H7 (cell line): ENCODE results near the gene ARHGAP25. TPM values are rescaled to one million over a fixed set of nuclear protein-coding genes. Genes with fewer than 3 reads are reported as not detected.
A peak's percentile ranks its signal among the peaks of the same experiment; 100 is the strongest.

Experiments used
- DNase-seq: peaks from one replicate; pipeline ENCODE4 v3.0.0; 2012
- H3K27me3 ChIP-seq: 2 replicates; pipeline ENCODE4 v1.6.0; 2011; ENCODE audit warnings: mild to moderate bottlenecking, low read length; ENCODE audit not compliant: control insufficient read depth, insufficient read depth
- H3K36me3 ChIP-seq: replicated peaks from 2 replicates; pipeline ENCODE4 v1.5.1; 2011; ENCODE audit warnings: low read length; ENCODE audit not compliant: control insufficient read depth, insufficient read depth
- H3K4me3 ChIP-seq: 2 replicates; pipeline ENCODE4 v1.5.1; 2011; ENCODE audit warnings: low read depth, mild to moderate bottlenecking, control low read depth, low read length, moderate library complexity; ENCODE audit not compliant: insufficient read depth
- total RNA-seq: library from RNA; depleted of rRNA; stranded (reverse); fragments of >200 nt; shearing (Covaris generic); gene quantifications from 2 replicates; pipeline ENCODE4 v1.2.3, GENCODE V29; 2014

The ARHGAP25 gene
- total RNA-seq, 1 experiment from 2014 or later: 4.1 TPM

GRCh38 chr2:68709421-68709911 is 25.1 kb upstream of the ARHGAP25 start:
- H3K27me3 ChIP-seq: no peaks in the 10 kb centered on the region
- no peak overlapping the region for H3K4me3 ChIP-seq
- DNase-seq: peak; percentile 52
- no peaks in the 10 kb centered on the region for H3K36me3 ChIP-seq

- Histone ChIP-seq H3K36me3 (no peaks in the 10 kb centered on the region), H3K4me3 (no peak overlapping the region), H3K27me3 (no peaks in the 10 kb centered on the region)
- no peak for DNase-seq
Measured at GRCh38 chr2:68710336-68710735, 24.3 kb upstream of the ARHGAP25 start.

GRCh38 chr2:68710756-68711155 is 23.9 kb upstream of the ARHGAP25 start:
- Histone ChIP-seq H3K36me3 (no peaks in the 10 kb centered on the region), H3K4me3 (no peak overlapping the region), H3K27me3 (no peaks in the 10 kb centered on the region)
- DNase-seq: no peak

GRCh38 chr2:68714866-68715265 is 19.7 kb upstream of the ARHGAP25 start:
- H3K27me3 ChIP-seq: no peaks in the 10 kb centered on the region
- H3K4me3 ChIP-seq: no peak overlapping the region
- no peaks in the 10 kb centered on the region for H3K36me3 ChIP-seq
- DNase-seq: no peak

- H3K36me3 ChIP-seq: no peaks in the 10 kb centered on the region
- DNase-seq: peak; percentile 72
- no peaks in the 10 kb centered on the region for H3K27me3 ChIP-seq
- H3K4me3 ChIP-seq: no peak overlapping the region
Measured at GRCh38 chr2:68715353-68716041, 19.1 kb upstream of the ARHGAP25 start.

- Histone ChIP-seq H3K27me3 (no peaks in the 10 kb centered on the region), H3K4me3 (no peak overlapping the region), H3K36me3 (no peaks in the 10 kb centered on the region)
- DNase-seq: no peak
Measured at GRCh38 chr2:68716604-68717304, 17.9 kb upstream of the ARHGAP25 start.

- no peak overlapping the region for H3K4me3 ChIP-seq
- no peak for DNase-seq
Measured at GRCh38 chr2:68717305-68717661, 17.3 kb upstream of the ARHGAP25 start.

GRCh38 chr2:68719912-68720311 is 14.7 kb upstream of the ARHGAP25 start:
- Histone ChIP-seq H3K36me3 (no peaks in the 10 kb centered on the region; the same call in 1 of the 2 replicates), H3K27me3 (no peaks in the 10 kb centered on the region), H3K4me3 (no peak overlapping the region)
- no peak for DNase-seq

More at GRCh38 chr2:68717305-68717661, 17.3 kb upstream of the ARHGAP25 start:
- Histone ChIP-seq H3K27me3 (no peaks in the 10 kb centered on the region), H3K36me3 (no peaks in the 10 kb centered on the region)

GRCh38 chr2:68720665-68721064 is 13.9 kb upstream of the ARHGAP25 start:
- H3K4me3 ChIP-seq: no peak overlapping the region
- H3K36me3 ChIP-seq: no peaks in the 10 kb centered on the region; the same call in 1 of the 2 replicates
- DNase-seq: no peak
- no peaks in the 10 kb centered on the region for H3K27me3 ChIP-seq

GRCh38 chr2:68721482-68722101 is 13.0 kb upstream of the ARHGAP25 start:
- no peak for DNase-seq
- Histone ChIP-seq H3K27me3 (no peaks in the 10 kb centered on the region), H3K36me3 (no peaks in the 10 kb centered on the region; the same call in 1 of the 2 replicates), H3K4me3 (no peak overlapping the region)

GRCh38 chr2:68722712-68723111 is 11.9 kb upstream of the ARHGAP25 start:
- DNase-seq: no peak
- Histone ChIP-seq H3K36me3 (no peaks in the 10 kb centered on the region; the same call in 1 of the 2 replicates), H3K27me3 (no peaks in the 10 kb centered on the region), H3K4me3 (no peak overlapping the region)

- H3K27me3 ChIP-seq: no peaks in the 10 kb centered on the region
- no peak overlapping the region for H3K4me3 ChIP-seq
- DNase-seq: no peak
- no peaks in the 10 kb centered on the region; the same call in 1 of the 2 replicates for H3K36me3 ChIP-seq
Measured at GRCh38 chr2:68723181-68723580, 11.4 kb upstream of the ARHGAP25 start.

GRCh38 chr2:68726100-68726499 is 8.5 kb upstream of the ARHGAP25 start:
- DNase-seq: no peak
- Histone ChIP-seq H3K4me3 (no peak overlapping the region), H3K27me3 (no peaks in the 10 kb centered on the region), H3K36me3 (no peaks in the 10 kb centered on the region; the same call in 1 of the 2 replicates)

- Histone ChIP-seq H3K36me3 (no peaks in the 10 kb centered on the region; the same call in 1 of the 2 replicates), H3K4me3 (no peak overlapping the region), H3K27me3 (no peaks in the 10 kb centered on the region)
- no peak for DNase-seq
Measured at GRCh38 chr2:68726608-68727367, 7.8 kb upstream of the ARHGAP25 start.
